Measurements from ENCODE around the gene SMIM28.

GRCh38 chr6:138349891-138350290 lies 27.8 kb upstream of the SMIM28 start:
- TF ChIP-seq, protein P1, sequence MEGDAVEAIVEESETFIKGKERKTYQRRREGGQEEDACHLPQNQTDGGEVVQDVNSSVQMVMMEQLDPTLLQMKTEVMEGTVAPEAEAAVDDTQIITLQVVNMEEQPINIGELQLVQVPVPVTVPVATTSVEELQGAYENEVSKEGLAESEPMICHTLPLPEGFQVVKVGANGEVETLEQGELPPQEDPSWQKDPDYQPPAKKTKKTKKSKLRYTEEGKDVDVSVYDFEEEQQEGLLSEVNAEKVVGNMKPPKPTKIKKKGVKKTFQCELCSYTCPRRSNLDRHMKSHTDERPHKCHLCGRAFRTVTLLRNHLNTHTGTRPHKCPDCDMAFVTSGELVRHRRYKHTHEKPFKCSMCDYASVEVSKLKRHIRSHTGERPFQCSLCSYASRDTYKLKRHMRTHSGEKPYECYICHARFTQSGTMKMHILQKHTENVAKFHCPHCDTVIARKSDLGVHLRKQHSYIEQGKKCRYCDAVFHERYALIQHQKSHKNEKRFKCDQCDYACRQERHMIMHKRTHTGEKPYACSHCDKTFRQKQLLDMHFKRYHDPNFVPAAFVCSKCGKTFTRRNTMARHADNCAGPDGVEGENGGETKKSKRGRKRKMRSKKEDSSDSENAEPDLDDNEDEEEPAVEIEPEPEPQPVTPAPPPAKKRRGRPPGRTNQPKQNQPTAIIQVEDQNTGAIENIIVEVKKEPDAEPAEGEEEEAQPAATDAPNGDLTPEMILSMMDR (IDR thresholded peaks at IDR 0.05; ENCODE audit: low read depth, low read length, poor library complexity, severe bottlenecking): no peak
- TF ChIP-seq EZH2phosphoT487 (IDR thresholded peaks at IDR 0.05; ENCODE audit: borderline replicate concordance, low read length): no peak
